NOMO-1 treated with dmso at 0.1 percent for 144 hours (cell line): ENCODE results near the gene WSB1.
"Not testable (repeated sequence)": the region's sequence is repeated elsewhere in the genome, so short reads cannot be mapped to it uniquely, and the experiment has no call there.

Experiments
- DNase-seq: peaks from one replicate; lab custom pipeline; 2025; ENCODE audit not compliant: unreplicated experiment; lab: John Stamatoyannopoulos, UW

The WSB1 gene, protein sequence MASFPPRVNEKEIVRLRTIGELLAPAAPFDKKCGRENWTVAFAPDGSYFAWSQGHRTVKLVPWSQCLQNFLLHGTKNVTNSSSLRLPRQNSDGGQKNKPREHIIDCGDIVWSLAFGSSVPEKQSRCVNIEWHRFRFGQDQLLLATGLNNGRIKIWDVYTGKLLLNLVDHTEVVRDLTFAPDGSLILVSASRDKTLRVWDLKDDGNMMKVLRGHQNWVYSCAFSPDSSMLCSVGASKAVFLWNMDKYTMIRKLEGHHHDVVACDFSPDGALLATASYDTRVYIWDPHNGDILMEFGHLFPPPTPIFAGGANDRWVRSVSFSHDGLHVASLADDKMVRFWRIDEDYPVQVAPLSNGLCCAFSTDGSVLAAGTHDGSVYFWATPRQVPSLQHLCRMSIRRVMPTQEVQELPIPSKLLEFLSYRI

DNA sequence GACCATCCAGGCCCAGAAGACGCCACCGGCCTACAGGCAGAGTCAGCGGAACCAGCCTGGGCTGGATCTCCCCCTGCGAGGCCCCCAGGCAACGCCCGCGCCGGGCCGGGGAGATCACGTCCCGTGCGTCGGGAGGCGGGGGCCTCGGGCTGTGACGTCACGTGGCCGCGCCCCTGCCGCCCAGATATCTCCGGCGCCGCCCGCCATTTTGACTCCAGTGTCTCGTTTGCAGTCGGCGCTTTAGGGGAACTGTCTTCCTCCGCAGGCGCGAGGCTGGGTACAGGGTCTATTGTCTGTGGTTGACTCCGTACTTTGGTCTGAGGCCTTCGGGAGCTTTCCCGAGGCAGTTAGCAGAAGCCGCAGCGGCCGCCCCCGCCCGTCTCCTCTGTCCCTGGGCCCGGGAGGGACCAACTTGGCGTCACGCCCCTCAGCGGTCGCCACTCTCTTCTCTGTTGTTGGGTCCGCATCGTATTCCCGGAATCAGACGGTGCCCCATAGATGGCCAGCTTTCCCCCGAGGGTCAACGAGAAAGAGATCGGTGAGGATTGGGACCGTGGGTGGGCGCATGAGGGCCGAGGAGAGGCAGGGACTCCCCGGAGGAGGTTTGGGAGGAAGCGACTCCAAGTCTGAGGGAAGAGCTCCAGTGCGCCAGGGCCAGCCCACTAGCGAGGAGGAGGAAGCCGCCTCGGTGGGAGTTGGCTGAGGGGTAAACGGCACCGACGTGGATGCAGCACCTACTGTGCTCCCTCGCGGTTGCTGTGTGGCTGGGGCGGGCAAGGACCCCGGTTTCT, at the start of gene WSB1:
Gene WSB1, plus strand, starts transcription at position 217 of the 791 bp plus-strand sequence. Its CDS starts 282 bp downstream, at position 499.
- peak; percentile 85 for DNase-seq

DNA sequence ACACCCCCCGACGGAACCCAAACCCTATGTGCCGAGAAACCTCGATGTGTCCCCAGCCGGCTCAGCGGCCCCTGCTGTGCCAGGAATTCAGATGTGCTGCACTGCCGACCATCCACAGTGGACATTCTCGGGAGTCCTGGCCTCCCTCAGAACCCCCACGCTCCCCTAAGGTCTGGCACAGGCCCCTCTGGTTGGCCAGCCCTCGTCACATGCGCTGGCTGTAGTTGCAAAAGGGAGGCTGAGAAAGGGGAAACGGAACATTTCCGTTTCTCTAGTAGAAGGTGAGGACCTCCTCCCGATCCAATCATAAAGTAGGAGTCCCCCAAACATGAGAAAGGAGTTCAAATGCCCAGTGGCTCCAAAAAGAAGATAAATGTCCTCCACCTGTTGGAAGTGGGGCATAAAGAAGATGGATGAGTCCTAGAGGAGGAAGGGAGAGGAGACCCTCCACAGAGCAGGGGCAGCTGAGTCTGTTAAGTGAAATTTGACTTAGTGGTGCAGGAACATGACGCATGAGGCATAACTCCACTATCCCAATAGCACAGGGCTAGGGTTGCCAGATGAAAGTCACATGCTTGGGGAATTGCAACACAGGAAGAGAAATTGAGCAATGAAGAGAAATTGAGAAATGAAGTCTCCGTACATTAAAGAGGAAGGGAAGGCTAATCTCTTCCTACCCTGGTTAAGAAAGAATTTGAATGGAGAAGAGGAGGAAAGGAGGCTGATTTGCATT, 49.3 kb upstream of the WSB1 start:
- peak; percentile 93 for DNase-seq

DNA sequence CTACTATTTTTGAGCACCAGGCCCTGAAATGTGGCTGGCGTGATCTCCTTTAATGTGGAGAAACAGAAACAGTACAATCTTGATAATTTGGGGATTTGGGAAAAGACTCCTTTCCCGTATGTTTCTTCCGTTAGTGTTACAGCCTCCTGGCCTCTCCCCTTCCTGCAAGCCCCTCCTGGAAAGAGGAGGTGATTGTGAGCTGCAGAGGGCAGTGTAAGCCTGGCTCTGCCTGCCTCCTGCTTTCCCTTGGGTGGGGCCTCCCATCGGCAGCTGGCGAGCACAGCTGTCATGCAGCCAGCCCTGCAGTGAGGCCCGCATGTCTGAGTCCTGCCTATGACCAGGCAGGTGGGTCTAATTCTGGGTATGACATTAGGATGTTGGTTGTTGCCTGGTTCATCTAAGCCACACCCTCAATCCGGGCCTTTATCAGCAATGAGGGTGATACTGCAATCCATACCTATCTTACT, 48.7 kb upstream of the WSB1 start:
- DNase-seq: peak; percentile 89

DNA sequence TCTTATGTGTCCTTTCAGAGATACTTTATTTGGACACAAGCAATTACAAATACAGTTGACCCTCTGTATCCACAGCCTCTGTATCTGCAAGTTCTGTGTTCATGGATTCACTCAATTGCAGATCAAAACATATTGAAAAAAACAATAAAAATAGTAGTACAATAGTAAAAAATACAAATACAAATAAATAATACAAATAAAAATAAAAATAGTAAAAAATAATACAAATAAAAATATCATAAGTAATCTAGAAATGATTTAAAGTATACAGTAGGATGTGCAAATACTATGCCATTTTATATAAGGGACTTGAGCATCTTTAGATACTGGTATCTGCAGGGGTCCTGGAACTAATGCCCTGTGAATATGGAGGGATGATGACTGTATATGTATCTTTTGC, 47.4 kb upstream of the WSB1 start:
- no peak for DNase-seq

DNA sequence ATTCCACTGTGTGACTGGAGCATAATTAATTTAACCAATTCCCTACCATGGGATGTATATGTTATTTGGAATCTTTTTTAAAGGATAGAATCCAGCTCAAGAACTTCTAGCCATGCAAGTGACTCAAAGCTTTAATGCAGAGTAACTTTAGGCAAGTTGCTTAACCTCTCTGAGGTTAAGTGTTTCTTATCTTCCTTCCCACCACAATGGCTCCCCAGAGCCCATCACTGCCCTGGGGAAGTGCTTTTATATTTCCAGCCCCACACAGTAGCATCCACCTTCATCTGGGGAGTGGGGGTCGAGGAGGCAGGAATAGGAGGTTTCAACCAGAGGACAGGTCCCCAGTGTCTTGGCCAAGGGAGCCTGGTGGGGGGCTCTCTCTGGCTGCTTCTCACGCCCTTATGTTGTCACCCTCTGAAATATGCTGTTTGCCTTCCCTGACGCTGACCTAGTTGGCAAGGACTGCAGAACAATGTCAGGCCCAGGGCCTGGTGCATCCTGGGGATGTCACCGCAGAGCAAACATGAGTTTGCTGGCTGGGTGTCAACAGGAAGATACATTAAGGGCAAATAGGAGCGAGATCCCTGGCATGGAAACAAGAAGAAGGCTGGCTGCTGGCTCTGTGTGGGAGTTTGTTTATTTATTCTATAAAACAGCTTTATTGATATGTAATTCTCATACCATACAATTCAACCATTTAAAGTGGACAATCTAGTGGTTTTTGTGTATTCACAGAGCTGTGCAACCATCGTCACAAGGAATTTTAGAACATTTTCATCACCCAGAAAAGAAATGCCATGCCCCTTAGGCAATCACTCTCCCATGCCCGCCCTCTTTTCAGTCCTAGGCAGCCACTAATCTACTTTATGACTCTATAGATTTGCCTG, 46.6 kb upstream of the WSB1 start:
- DNase-seq: no peak

DNA sequence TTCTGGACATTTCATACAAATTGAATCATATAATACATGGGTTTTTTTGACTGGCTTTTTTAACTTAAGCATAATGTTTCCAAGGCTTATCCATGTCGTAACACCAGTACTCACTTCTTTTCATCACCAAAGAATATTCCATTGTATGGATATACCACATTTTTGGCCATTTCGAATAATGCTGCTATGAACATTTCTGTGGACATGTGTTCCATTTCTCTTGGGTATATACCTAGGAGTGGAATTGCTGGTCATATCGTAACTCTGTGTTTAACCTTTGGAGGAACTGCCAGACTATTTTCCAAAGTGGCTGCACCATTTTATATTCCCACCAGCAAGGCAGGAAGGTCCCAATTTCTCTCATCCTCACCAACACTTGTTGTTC, 46.0 kb upstream of the WSB1 start:
- DNase-seq: no peak

DNA sequence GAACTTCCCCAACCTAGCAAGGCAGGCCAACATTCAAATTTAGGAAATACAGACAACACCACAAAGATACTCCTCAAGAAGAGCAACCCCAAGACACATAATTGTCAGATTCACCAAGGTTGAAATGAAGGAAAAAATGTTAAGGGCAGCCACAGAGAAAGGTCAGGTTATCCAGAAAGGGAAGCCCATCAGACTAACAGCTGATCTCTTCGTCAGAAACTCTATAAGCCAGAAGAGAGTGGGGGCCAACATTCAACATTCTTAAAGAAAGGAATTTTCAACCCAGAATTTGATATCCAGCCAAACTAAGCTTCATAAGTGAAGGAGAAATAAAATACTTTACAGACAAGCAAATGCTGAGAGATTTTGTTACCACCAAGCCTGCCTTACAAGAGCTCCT, 43.1 kb upstream of the WSB1 start:
- not testable (repeated sequence) for DNase-seq

DNA sequence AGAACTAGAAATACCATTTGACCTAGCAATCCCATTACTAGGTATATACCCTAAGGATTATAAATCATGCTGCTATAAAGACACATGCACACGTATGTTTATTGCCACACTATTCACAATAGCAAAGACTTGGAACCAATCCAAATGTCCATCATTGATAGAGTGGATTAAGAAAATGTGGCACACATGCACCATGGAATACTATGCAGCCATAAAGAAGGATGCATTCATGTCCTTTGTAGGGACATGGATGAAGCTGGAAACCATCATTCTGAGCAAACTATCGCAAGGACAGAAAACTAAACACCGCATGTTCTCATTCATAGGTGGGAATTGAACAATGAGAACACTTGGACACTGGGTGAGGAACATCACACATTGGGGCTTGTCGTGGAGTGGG, 39.1 kb upstream of the WSB1 start:
- not testable (repeated sequence) for DNase-seq

DNA sequence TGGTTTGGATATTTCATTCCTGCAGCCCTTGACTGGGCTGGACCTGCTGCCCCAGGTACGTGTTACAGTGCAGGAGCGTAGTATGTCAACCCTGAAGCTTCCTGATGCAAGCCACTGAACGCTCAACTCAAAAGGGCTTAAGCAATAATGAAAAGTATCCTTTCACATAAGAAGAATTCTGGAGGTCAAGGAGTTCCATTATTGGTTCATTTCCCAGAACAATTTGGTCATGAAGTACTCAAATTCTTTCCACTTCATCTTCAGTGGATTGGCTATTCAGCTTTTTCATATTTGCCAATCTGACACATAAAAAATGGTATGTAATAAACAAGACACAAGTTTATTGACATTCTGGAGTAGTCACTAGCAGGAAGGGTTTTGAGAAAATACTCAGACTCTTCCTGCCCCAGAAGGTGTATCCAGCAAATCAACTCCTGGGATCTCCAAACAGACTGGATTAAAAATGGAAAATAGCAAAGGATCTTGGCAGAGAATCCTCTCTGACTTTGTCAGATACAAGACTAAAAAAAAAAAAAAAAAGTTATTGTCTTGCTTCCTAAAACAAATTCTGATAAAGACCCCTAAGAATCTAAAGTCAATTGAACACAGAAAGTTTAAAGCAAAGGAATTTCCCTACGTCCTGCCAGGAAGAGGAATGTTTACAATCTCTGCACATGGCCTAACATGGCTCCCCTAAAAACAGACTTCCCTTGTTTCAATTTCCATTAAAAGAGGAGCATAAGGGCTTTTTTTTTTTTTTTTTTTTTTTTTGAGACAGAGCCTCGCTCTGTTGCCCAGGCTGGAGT, 37.5 kb upstream of the WSB1 start:
- no peak for DNase-seq

DNA sequence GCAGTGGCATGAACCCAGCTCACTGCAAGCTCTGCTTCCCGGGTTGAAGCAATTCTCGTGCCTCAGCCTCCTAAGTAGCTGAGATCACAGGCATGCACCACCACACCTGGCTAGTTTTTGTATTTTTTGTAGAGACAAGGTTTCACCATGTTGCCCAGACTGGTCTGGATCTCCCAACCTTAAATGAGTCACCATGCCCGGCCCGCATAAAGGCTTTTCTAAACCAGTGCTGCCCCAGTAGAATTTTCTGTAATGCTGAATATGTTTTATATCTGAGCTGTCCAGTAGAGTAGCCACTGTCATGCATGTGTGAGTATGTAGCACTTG, 36.9 kb upstream of the WSB1 start:
- no peak for DNase-seq

DNA sequence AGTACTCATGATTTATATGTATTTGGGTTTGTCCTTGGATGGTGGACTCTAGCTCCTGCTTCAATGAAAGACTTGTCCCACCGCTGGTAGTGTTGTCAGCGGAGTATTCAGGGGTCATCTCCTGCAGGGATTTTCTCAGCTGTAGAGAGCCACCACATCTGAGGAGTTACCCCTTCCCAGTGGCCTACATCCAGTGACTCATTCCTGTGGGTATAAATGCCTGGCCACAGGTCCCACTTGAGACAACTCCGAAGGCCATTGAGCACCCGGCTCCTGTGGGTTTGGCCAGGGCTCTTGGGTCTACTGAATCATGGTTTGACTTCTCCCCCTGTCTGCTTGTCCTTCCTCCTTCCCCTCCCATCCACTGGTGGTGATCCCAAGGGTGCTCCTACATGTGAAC, 34.6 kb upstream of the WSB1 start:
- no peak for DNase-seq

DNA sequence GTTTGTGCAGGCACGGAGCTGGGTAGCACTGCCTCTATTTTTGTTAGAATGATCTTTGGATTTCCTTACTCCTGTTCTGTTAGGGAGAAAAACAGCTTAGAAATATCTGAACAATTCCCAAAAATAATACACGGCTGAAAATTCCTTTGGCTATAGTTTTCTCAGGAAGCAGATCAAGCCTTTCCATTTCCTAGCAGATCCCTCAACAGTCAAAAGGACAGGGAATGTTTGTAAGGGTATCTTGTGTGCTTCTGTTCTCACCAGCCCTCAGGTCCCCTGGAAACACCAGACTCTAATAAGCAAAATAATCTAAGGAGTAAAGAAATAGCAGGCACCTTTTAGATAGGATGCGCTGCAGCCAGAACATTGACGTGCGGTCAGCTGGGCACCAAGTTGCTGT, 30.5 kb upstream of the WSB1 start:
- DNase-seq: no peak

DNA sequence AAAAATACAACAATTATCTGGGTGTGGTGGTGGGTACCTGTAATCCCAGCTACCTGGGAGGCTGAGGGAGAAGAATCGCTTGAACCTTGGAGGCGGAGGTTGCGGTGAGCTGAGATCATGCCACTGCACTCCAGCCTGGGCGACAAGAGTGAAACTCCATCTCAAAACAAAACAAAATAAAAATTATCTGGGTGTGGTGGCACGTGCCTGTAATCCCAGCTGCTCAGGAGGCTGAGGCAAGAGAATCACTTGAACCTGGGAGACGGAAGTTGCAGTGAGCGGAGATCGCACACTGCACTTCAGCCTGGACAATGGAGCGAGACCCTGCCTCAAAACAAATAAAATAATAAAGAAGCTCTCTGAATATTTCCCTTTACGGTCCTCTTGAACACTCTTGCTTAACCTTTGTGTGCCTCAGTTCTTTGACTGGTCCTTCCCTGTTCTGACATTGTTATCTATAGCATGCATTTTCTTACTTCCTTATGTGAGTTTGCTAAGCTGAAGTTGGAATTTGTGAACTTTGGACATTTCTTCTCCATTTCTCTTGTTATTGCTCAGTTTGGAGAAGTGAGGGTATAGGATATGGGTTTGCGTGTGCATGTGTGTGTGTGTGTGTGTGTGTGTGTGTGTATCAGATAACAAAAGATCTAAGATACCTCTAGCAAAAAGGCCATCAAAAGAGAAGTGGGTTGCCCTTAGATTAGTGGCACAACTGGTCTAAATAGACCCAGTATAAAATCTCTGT, 29.7 kb upstream of the WSB1 start:
- peak; percentile 51 for DNase-seq

DNA sequence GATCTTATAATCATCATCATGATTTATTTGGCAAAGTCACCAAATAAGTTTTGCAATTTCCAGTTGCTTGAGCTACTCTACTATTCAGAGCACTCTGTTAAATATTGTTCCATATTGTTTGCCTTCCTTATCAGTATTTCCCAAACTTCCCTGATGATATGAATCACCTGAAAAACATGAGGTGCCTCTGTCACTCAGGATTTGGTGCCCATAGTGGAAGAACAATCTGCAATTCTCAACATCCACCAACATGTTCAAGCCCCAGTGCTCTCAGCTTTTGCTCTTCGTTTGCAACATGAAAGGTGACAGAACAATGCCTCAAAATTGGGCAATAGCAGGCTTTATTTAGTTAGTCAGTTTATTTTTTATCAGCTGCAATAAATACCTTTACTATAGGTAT, 28.6 kb upstream of the WSB1 start:
- DNase-seq: no peak

DNA sequence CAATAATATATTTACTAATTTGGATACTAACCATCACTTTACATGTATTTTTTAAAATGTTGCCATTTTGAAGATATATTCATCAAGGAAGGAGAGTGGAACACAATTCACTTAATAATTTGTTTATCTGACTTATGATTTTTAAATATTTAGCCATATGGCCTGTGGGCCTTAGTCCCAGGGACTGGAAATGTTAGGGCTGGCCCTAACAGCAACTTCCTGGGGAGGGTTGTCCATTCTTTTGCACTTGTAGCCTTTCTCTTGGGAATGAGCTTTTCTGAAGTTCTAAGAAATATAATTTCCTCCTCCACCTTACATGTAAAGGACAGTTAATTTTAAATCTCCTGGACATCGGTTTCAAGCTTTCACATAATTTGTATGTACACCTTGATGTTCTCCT, 27.7 kb upstream of the WSB1 start:
- no peak for DNase-seq

DNA sequence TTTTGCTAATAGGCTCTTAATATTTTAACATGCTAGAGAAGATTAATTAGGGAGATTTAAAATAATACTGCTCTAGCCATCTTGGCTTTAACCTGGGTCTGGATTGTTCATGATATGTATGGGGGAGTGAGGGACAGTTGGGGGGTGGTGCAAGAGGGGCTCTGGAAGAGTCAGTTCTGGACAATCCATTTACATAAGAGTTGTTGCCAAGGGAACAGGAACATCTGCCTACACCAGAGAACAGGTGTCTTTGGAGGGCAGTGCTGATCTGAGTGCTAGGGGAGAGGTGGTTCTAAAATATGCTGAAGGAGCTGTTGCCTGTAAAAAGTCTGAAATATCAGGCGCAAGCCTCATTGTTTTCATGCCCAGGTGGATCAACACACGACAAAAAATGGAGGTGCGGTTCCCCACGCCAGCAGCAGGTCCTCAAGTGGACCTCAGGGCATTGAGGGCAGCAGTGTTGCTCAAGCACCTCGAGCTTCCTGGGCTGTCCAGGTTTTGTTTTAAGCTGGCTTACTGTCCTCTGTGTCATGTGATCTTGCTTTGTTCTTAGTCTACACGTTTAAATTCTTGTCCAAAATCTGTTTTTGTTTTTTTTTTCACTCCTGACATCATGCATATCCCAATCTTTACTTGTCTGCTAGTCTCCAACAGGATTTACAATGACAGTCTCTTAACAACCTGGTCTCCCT, 25.4 kb upstream of the WSB1 start:
- DNase-seq: no peak

DNA sequence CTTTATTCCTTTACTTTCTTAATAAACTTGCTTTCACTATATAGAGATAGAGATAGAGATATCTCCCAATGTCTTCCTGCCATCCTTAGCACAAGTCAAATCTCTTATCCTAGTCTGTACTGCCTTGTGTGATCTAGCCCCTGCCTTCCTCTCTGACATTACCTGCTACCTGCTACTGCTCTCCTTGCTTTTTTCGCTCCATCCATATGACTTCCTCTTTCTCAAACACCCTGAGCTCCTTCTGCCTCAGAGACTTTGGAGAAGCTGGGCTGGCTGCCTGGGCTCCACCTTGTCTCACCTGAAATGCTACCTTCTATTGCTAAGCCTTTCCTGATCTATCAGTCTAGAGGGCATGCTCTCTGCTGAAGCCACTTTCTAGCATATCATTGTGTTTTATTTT, 24.7 kb upstream of the WSB1 start:
- no peak for DNase-seq

DNA sequence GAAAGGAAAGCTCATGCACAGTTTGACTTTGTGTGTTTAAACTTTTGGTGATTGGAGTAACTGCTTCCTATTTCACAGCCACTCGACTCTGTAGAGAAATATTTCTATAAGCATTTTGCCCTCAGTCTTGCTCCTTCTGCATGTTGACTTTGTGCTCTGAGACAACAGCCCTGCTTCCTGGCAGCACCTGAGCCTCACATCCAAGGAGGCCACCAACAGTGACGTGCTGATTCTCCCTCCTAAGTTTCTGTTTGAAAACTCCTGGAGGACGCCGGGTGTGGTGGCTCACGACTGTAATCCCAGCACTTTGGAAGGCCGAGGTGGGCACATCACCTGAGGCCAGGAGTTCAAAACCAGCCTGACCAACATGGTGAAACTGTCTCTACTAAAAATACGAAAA, 23.9 kb upstream of the WSB1 start:
- no peak for DNase-seq
